Measurements from ENCODE around the gene CENATAC.
"Not testable (repeated sequence)": the region's sequence is repeated elsewhere in the genome, so short reads cannot be mapped to it uniquely, and the experiment has no call there.

CENATAC gene

GRCh38 chr11:119056421-119056999 lies 58.6 kb downstream of the CENATAC start:
- FAIRE-seq = no peak

- no peak for FAIRE-seq
Observed at GRCh38 chr11:119057000-119057769, 59.2 kb downstream of the CENATAC start, which contains the start of gene HYOU1. TSS of gene HYOU1 (minus strand) at chr11:119057205. CDS start at chr11:119056160, 1,045 bp downstream.

- FAIRE-seq = not testable (repeated sequence)
Observed at GRCh38 chr11:119059128-119059527, 61.2 kb downstream of the CENATAC start.

- no peak for FAIRE-seq
Observed at GRCh38 chr11:119061256-119061655, 63.3 kb downstream of the CENATAC start.

GRCh38 chr11:119062779-119063178 lies 64.8 kb downstream of the CENATAC start:
- FAIRE-seq = no peak

GRCh38 chr11:119065369-119065768 lies 67.4 kb downstream of the CENATAC start:
- FAIRE-seq = no peak

Data from A204.1 (cell line).